ENCODE measurements around the gene RSPH3.

The RSPH3 gene

GRCh38 chr6:158999666-159000403 lies at the start of gene RSPH3:
TSS of gene RSPH3 (minus strand) at chr6:159000202. CDS start at chr6:158999550, 652 bp downstream.
- no peaks in the 10 kb centered on the region for H3K36me3 ChIP-seq (replicated peaks)
- DNase-seq: peak; percentile 91
- in situ Hi-C loops (cut with HindIII; ENCODE audit: low pct_ligation_motif_present, low sequenced_read_pairs): no loop called here
- no peaks in the 10 kb centered on the region for H3K27me3 ChIP-seq (replicated peaks)
- H3K4me3 ChIP-seq (ENCODE audit: low read depth, low read length): peak within 1 kb of the TSS; percentile 89
- peak within 1 kb of the TSS; percentile 71 for H3K27ac ChIP-seq
- TF ChIP-seq CTCF (IDR thresholded peaks at IDR 0.05; ENCODE audit: low read depth, low read length, missing control alignments): peak; percentile 15

- no peak for TF ChIP-seq CTCF (IDR thresholded peaks at IDR 0.05; ENCODE audit: low read depth, low read length, missing control alignments)
- in situ Hi-C loops (cut with HindIII; ENCODE audit: low pct_ligation_motif_present, low sequenced_read_pairs): no loop called here
- Histone ChIP-seq H3K27me3 (replicated peaks) (peaks cover 4% of the 10 kb centered on the region), H3K4me3 (ENCODE audit: low read depth, low read length) (no peak overlapping the region), H3K27ac (no peak overlapping the region), H3K36me3 (replicated peaks) (no peaks in the 10 kb centered on the region)
- DNase-seq: no peak
These were observed 48.1 kb upstream of the RSPH3 start for GRCh38 chr6:159047891-159048685.

GRCh38 chr6:159045801-159046200 lies 45.8 kb upstream of the RSPH3 start:
- no peak overlapping the region for H3K27ac ChIP-seq
- in situ Hi-C loops (cut with HindIII; ENCODE audit: low pct_ligation_motif_present, low sequenced_read_pairs): no loop called here

GRCh38 chr6:159044899-159045727 lies 45.1 kb upstream of the RSPH3 start, which contains the start of gene TAGAP:
TSS of gene TAGAP (minus strand) at chr6:159044991. CDS start at chr6:159044146, 845 bp downstream.
- no peak within 1 kb of the TSS for H3K4me3 ChIP-seq (ENCODE audit: low read depth, low read length)
- no peak for TF ChIP-seq CTCF (IDR thresholded peaks at IDR 0.05; ENCODE audit: low read depth, low read length, missing control alignments)
- H3K27me3 ChIP-seq (replicated peaks): peaks cover 5% of the 10 kb centered on the region
- in situ Hi-C loops (cut with HindIII; ENCODE audit: low pct_ligation_motif_present, low sequenced_read_pairs): no loop called here
- no peak within 1 kb of the TSS for H3K27ac ChIP-seq
- H3K36me3 ChIP-seq (replicated peaks): no peaks in the 10 kb centered on the region
- DNase-seq: peak; percentile 9

More at GRCh38 chr6:159045801-159046200, 45.8 kb upstream of the RSPH3 start:
- no peaks in the 10 kb centered on the region for H3K36me3 ChIP-seq (replicated peaks)
- no peak for TF ChIP-seq CTCF (IDR thresholded peaks at IDR 0.05; ENCODE audit: low read depth, low read length, missing control alignments)
- no peak overlapping the region for H3K4me3 ChIP-seq (ENCODE audit: low read depth, low read length)
- no peak for DNase-seq
- H3K27me3 ChIP-seq (replicated peaks): peaks cover 5% of the 10 kb centered on the region

GRCh38 chr6:159043947-159044346 lies 43.9 kb upstream of the RSPH3 start:
- H3K27me3 ChIP-seq (replicated peaks): peaks cover 5% of the 10 kb centered on the region
- in situ Hi-C loops (cut with HindIII; ENCODE audit: low pct_ligation_motif_present, low sequenced_read_pairs): no loop called here
- no peak for DNase-seq
- H3K4me3 ChIP-seq (ENCODE audit: low read depth, low read length): no peak overlapping the region
- no peaks in the 10 kb centered on the region for H3K36me3 ChIP-seq (replicated peaks)
- no peak for TF ChIP-seq CTCF (IDR thresholded peaks at IDR 0.05; ENCODE audit: low read depth, low read length, missing control alignments)
- H3K27ac ChIP-seq: no peak overlapping the region

Data from brain microvascular endothelial cell (primary cell).